ENCODE results near the gene PCBP1.

DNA sequence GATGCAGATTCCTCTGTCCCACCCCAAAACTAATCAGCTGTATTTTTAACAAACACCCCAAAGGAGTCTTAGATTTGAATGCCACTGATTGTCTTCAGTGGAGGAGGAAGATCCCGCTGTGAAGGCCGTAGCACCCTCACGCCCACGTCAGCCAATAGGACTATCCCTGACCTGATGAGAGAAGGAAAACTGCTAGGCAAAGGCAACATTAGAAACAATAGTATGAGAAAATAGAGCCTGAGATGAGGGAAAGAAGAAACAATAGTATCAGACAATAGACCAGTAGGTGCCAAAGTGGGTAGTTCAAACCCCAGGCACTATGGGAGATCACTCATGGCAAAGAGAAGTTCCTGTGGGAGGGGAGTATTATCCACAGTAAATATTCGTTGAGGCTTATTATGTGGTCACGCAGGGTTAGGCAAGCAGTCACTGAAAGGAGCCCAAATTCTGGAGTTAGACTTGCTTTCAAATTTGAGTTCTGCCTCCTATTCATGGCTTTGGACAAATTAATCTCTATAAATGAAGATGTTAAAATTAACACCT lies 2.8 kb downstream of the PCBP1 start:
- TF ChIP-seq, protein P1, sequence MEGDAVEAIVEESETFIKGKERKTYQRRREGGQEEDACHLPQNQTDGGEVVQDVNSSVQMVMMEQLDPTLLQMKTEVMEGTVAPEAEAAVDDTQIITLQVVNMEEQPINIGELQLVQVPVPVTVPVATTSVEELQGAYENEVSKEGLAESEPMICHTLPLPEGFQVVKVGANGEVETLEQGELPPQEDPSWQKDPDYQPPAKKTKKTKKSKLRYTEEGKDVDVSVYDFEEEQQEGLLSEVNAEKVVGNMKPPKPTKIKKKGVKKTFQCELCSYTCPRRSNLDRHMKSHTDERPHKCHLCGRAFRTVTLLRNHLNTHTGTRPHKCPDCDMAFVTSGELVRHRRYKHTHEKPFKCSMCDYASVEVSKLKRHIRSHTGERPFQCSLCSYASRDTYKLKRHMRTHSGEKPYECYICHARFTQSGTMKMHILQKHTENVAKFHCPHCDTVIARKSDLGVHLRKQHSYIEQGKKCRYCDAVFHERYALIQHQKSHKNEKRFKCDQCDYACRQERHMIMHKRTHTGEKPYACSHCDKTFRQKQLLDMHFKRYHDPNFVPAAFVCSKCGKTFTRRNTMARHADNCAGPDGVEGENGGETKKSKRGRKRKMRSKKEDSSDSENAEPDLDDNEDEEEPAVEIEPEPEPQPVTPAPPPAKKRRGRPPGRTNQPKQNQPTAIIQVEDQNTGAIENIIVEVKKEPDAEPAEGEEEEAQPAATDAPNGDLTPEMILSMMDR (IDR thresholded peaks at IDR 0.05), result no peak
- no peak for TF ChIP-seq POLR2A (IDR thresholded peaks at IDR 0.05)
- TF ChIP-seq POLR2AphosphoS5 (IDR thresholded peaks at IDR 0.05), result no peak
